Measurements from ENCODE around the gene ADGRL3.

- TF ChIP-seq POLR2A (IDR thresholded peaks at IDR 0.05): no peak
- TF ChIP-seq CTCF (IDR thresholded peaks at IDR 0.05): no peak
These were observed 75.1 kb downstream of the ADGRL3 start for GRCh38 chr4:61275241-61275640.

Data from thyroid gland (tissue), 4 donors.